Fibroblast of lung (primary cell): ENCODE results near the gene PHF21A.

Experiments
- CTCF ChIP-seq, 2 donors: IDR thresholded peaks in 1 of 2; conservative IDR thresholded peaks in 1 of 2; 1 replicate in 1 of 2; 2 replicates in 1 of 2; pipeline ENCODE4 v1.5.1; 2011 to 2012; ENCODE audit warnings: low read length in 2 of 2, control low read depth in 1 of 2, inconsistent platforms in 1 of 2, low read depth in 1 of 2, mild to moderate bottlenecking in 1 of 2
- EZH2 ChIP-seq: IDR thresholded peaks from 2 replicates; pipeline ENCODE4 v1.5.1; 2012; ENCODE audit warnings: low read length, control low read depth, mild to moderate bottlenecking; ENCODE audit errors: missing control alignments

- TF ChIP-seq CTCF (conservative IDR thresholded peaks at IDR 0.05 in 1 of 2, IDR thresholded peaks at IDR 0.05 in 1 of 2; ENCODE audit: low read depth in 1 of 2, low read length in 2 of 2) (no peak), EZH2 (no peak)
Measured at GRCh38 chr11:45945397-45945999, 175.8 kb downstream of the PHF21A start.
